Liver (tissue), 9 donors: ENCODE data around the gene CYP2C8. TPM values are rescaled to one million over a fixed set of nuclear protein-coding genes. Genes with fewer than 3 reads are reported as not detected.

Experiments
- DNase-seq: peaks from one replicate; pipeline ENCODE4 v3.0.0-alpha.2; 2017; ENCODE audit warnings: low spot score
- H3K27ac ChIP-seq, 2 donors: one replicate each; pipeline ENCODE4 v1.7.0; 2013; ENCODE audit warnings: inconsistent platforms in 2 of 2, low read length in 2 of 2, control low read depth in 1 of 2, low read depth in 1 of 2, mild to moderate bottlenecking in 1 of 2
- H3K27me3 ChIP-seq, 4 donors: one replicate each; pipeline versions ENCODE4 v1.6.1 to v1.7.0; 2013; ENCODE audit warnings: low read length in 3 of 4, inconsistent platforms in 1 of 4, mild to moderate bottlenecking in 1 of 4, moderate library complexity in 1 of 4; ENCODE audit not compliant: control insufficient read depth in 4 of 4, insufficient read depth in 4 of 4
- H3K36me3 ChIP-seq, 4 donors: one replicate each; pipeline versions ENCODE4 v1.6.1 to v1.7.0; 2013; ENCODE audit warnings: low read length in 3 of 4, mild to moderate bottlenecking in 3 of 4, low read depth in 1 of 4, moderate library complexity in 1 of 4; ENCODE audit not compliant: control insufficient read depth in 4 of 4, insufficient read depth in 3 of 4
- H3K4me1 ChIP-seq, 4 donors: one replicate each; pipeline versions ENCODE4 v1.6.1 to v1.7.0; 2013; ENCODE audit warnings: low read length in 3 of 4, mild to moderate bottlenecking in 3 of 4, moderate library complexity in 1 of 4; ENCODE audit not compliant: control insufficient read depth in 4 of 4, insufficient read depth in 4 of 4
- H3K4me3 ChIP-seq, 3 donors: one replicate each; pipeline versions ENCODE4 v1.6.1 to v1.7.0; 2013; ENCODE audit warnings: low read length in 3 of 3, control low read depth in 1 of 3, low read depth in 1 of 3, mild to moderate bottlenecking in 1 of 3
- H3K9ac ChIP-seq, 2 donors: one replicate each; pipeline ENCODE4 v1.7.0; 2013; ENCODE audit warnings: low read length in 2 of 2, mild to moderate bottlenecking in 2 of 2, moderate library complexity in 2 of 2, control low read depth in 1 of 2, low read depth in 1 of 2
- H3K9me3 ChIP-seq, 4 donors: one replicate each; pipeline versions ENCODE4 v1.6.1 to v1.7.0; 2013; ENCODE audit warnings: low read length in 3 of 4; ENCODE audit not compliant: control insufficient read depth in 4 of 4
- ATF3 ChIP-seq: IDR thresholded peaks from 2 replicates; pipeline ENCODE4 v1.6.1; 2016; ENCODE audit warnings: antibody characterized with exemption
- CTCF ChIP-seq: fragments of 150-350 bp; IDR thresholded peaks from 2 replicates; pipeline ENCODE4 v1.5.1; 2017; ENCODE audit warnings: improper control_type of control experiment, low read depth, low read length; ENCODE audit not compliant: missing input control
- EGR1 ChIP-seq, 2 donors: IDR thresholded peaks; 2 replicates each; pipeline ENCODE4 v1.6.1; 2016 to 2018; ENCODE audit warnings: antibody characterized with exemption in 2 of 2, low read depth in 2 of 2
- FOXA1 ChIP-seq: IDR thresholded peaks from 2 replicates; pipeline ENCODE4 v1.6.1; 2016; ENCODE audit warnings: antibody characterized with exemption
- FOXA2 ChIP-seq: IDR thresholded peaks from 2 replicates; pipeline ENCODE4 v1.6.1; 2016; ENCODE audit warnings: antibody characterized with exemption
- GABPA ChIP-seq, 2 donors: IDR thresholded peaks in 1 of 2; conservative IDR thresholded peaks in 1 of 2; 2 replicates each; pipeline ENCODE4 v1.6.1; 2016; ENCODE audit warnings: antibody characterized with exemption in 2 of 2, mild to moderate bottlenecking in 1 of 2, moderate library complexity in 1 of 2
- HNF4A ChIP-seq, 2 donors: conservative IDR thresholded peaks; 2 replicates each; pipeline ENCODE4 v1.6.1; 2016; ENCODE audit warnings: antibody characterized with exemption in 2 of 2, mild to moderate bottlenecking in 2 of 2
- HNF4G ChIP-seq: IDR thresholded peaks from 2 replicates; pipeline ENCODE4 v1.6.1; 2016; ENCODE audit warnings: antibody characterized with exemption
- JUND ChIP-seq, 2 donors: IDR thresholded peaks; 2 replicates each; pipeline ENCODE4 v1.6.1; 2016; ENCODE audit warnings: antibody characterized with exemption in 2 of 2
- MAX ChIP-seq: IDR thresholded peaks from 2 replicates; pipeline ENCODE4 v1.6.1; 2016; ENCODE audit warnings: antibody characterized with exemption
- NR2F2 ChIP-seq: IDR thresholded peaks from 2 replicates; pipeline ENCODE4 v1.6.1; 2016; ENCODE audit warnings: antibody characterized with exemption
- RAD21 ChIP-seq, 2 donors: IDR thresholded peaks; 2 replicates each; pipeline ENCODE4 v1.6.1; 2016; ENCODE audit warnings: antibody characterized with exemption in 2 of 2, mild to moderate bottlenecking in 2 of 2
- REST ChIP-seq: IDR thresholded peaks from 2 replicates; pipeline ENCODE4 v1.6.1; 2016; ENCODE audit warnings: antibody characterized with exemption, mild to moderate bottlenecking
- RXRA ChIP-seq, 2 donors: IDR thresholded peaks; 2 replicates each; pipeline ENCODE4 v1.6.1; 2017 to 2018; ENCODE audit warnings: antibody characterized with exemption in 2 of 2, mild to moderate bottlenecking in 1 of 2
- SP1 ChIP-seq: IDR thresholded peaks from 2 replicates; pipeline ENCODE4 v1.6.1; 2018; ENCODE audit warnings: antibody characterized with exemption, mild to moderate bottlenecking
- TAF1 ChIP-seq: conservative IDR thresholded peaks from 2 replicates; pipeline ENCODE4 v1.6.1; 2016; ENCODE audit warnings: antibody characterized with exemption, mild to moderate bottlenecking
- YY1 ChIP-seq: IDR thresholded peaks from 2 replicates; pipeline ENCODE4 v1.6.1; 2016; ENCODE audit warnings: antibody characterized with exemption, mild to moderate bottlenecking
- ZBTB33 ChIP-seq: IDR thresholded peaks from 2 replicates; pipeline ENCODE4 v1.6.1; 2016; ENCODE audit warnings: antibody characterized with exemption
- WGBS: extraction: QIAGEN DNeasy Blood & Tissue Kit; methylation state at CpG from one replicate; pipeline ENCODE4 v1.1.7; 2013; 5-methylcytosine and 5-hydroxymethylcytosine counted together
- polyA plus RNA-seq, 2 donors: library from polyadenylated mRNA; stranded (reverse) in 1 of 2; unstranded in 1 of 2; fragments of 200-250 nt in 1 of 2; fragments of >200 nt in 1 of 2; fragmentation: Nextera tagmentation in 1 of 2; extraction: Ambion mirVana in 1 of 2; gene quantifications; one replicate each; pipeline versions ENCODE4 v1.2.1 to v1.2.3, GENCODE V29; 2013 to 2015
- total RNA-seq, 2 donors: library from RNA; depleted of rRNA; stranded (reverse); fragments of >200 nt; gene quantifications; one replicate each; pipeline ENCODE4 v1.2.3, GENCODE V29; 2014
- donor health status: healthy.
- donor health status: healthy.
- donor health status: healthy.
- donor health status: healthy.
- donor health status: healthy.

CYP2C8 gene
- total and polyA plus RNA-seq, 4 donors: 0.33 to 1,126 (median 732) TPM

- H3K9ac ChIP-seq: no peak overlapping the region
- H3K9me3 ChIP-seq: no peaks in the 10 kb centered on the region
- no peaks in the 10 kb centered on the region for H3K4me1 ChIP-seq
- no peaks in the 10 kb centered on the region for H3K27me3 ChIP-seq
- no peak overlapping the region for H3K27ac ChIP-seq
- H3K4me3 ChIP-seq: no peak overlapping the region
- DNase-seq: no peak
- no peaks in the 10 kb centered on the region for H3K36me3 ChIP-seq
- TF ChIP-seq EGR1 (IDR thresholded peaks at IDR 0.05; ENCODE audit: low read depth in 2 of 2): no peak
- no peak for TF ChIP-seq SP1
- no peak for TF ChIP-seq ATF3
- TF ChIP-seq YY1: no peak
- TF ChIP-seq CTCF: no peak
- no peak for TF ChIP-seq FOXA2
- no peak for TF ChIP-seq MAX
- WGBS: 79% methylated on average over 6 of the region's 6 CpGs
These were observed 71.5 kb downstream of the CYP2C8 start for GRCh38 chr10:94997741-94998174.

GRCh38 chr10:94992811-94993210, 76.5 kb downstream of the CYP2C8 start:
- Histone ChIP-seq H3K9ac (no peak overlapping the region), H3K27ac (peak overlapping the region; percentile 76 to 97), H3K9me3 (peaks cover 0 to 1% (median 0%) of the 10 kb centered on the region in 4 donors), H3K27me3 (no peaks in the 10 kb centered on the region), H3K4me3 (no peak overlapping the region), H3K36me3 (peaks cover 0 to 16% (median 12%) of the 10 kb centered on the region in 4 donors), H3K4me1 (peaks cover 0 to 6% (median 0%) of the 10 kb centered on the region in 4 donors)
- 61% methylated on average over 4 of the region's 4 CpGs for WGBS
- TF ChIP-seq SP1: no peak
- TF ChIP-seq MAX: no peak
- TF ChIP-seq GABPA (IDR thresholded peaks at IDR 0.05 in 1 of 2, conservative IDR thresholded peaks at IDR 0.05 in 1 of 2): no peak
- TF ChIP-seq EGR1 (IDR thresholded peaks at IDR 0.05; ENCODE audit: low read depth in 2 of 2): no peak
- TF ChIP-seq HNF4A (conservative IDR thresholded peaks at IDR 0.05): no peak
- TF ChIP-seq FOXA1: no peak
- no peak for TF ChIP-seq ZBTB33
- TF ChIP-seq NR2F2: no peak
- TF ChIP-seq RXRA (IDR thresholded peaks at IDR 0.05): no peak
- TF ChIP-seq JUND (IDR thresholded peaks at IDR 0.05): no peak
- no peak for TF ChIP-seq TAF1
- TF ChIP-seq YY1: no peak
- TF ChIP-seq HNF4G: no peak
- no peak for TF ChIP-seq CTCF
- TF ChIP-seq ATF3: no peak
- no peak for TF ChIP-seq REST
- no peak for TF ChIP-seq RAD21 (IDR thresholded peaks at IDR 0.05)
- no peak for TF ChIP-seq FOXA2
- no peak for DNase-seq
